Epithelial cell of prostate (primary cell): Measurements from ENCODE around the gene SIT1.

Experiments
- DNase-seq: peaks from one replicate; pipeline ENCODE4 v3.0.0-alpha.2; 2011; ENCODE audit warnings: low read depth, low spot score
- H3K27ac ChIP-seq: fragments of 450-650 bp; 2 replicates; pipeline ENCODE4 v1.5.1; 2017; ENCODE audit warnings: mild to moderate bottlenecking

Gene SIT1

GRCh38 chr9:35683323-35683722 lies 32.6 kb upstream of the SIT1 start:
- no peak overlapping the region for H3K27ac ChIP-seq
- DNase-seq, result no peak

GRCh38 chr9:35682520-35683315 lies 32.0 kb upstream of the SIT1 start:
- no peak for DNase-seq
- H3K27ac ChIP-seq, result no peak overlapping the region

GRCh38 chr9:35682051-35682450 lies 31.3 kb upstream of the SIT1 start:
- no peak for DNase-seq
- H3K27ac ChIP-seq, result no peak overlapping the region

- H3K27ac ChIP-seq, result no peak overlapping the region
- DNase-seq, result no peak
Measured at GRCh38 chr9:35681341-35682002, 30.7 kb upstream of the SIT1 start.

GRCh38 chr9:35680331-35681105 lies 29.8 kb upstream of the SIT1 start:
- no peak overlapping the region for H3K27ac ChIP-seq
- no peak for DNase-seq

GRCh38 chr9:35679766-35680330 lies 29.1 kb upstream of the SIT1 start:
- H3K27ac ChIP-seq, result no peak overlapping the region
- no peak for DNase-seq

GRCh38 chr9:35679091-35679490 lies 28.4 kb upstream of the SIT1 start:
- H3K27ac ChIP-seq, result no peak overlapping the region
- DNase-seq, result no peak

GRCh38 chr9:35675732-35676392 lies 25.1 kb upstream of the SIT1 start:
- no peak overlapping the region for H3K27ac ChIP-seq
- DNase-seq, result no peak

GRCh38 chr9:35675204-35675603 lies 24.5 kb upstream of the SIT1 start:
- no peak for DNase-seq
- no peak overlapping the region for H3K27ac ChIP-seq

GRCh38 chr9:35674025-35674361 lies 23.3 kb upstream of the SIT1 start:
- DNase-seq, result no peak

GRCh38 chr9:35673132-35674024 lies 22.6 kb upstream of the SIT1 start, which contains the start of gene CA9:
Gene CA9, plus strand, starts transcription at chr9:35673928. Its CDS starts 32 bp downstream, at chr9:35673960.
- no peak for DNase-seq

More at GRCh38 chr9:35674025-35674361, 23.3 kb upstream of the SIT1 start:
- no peak overlapping the region for H3K27ac ChIP-seq

GRCh38 chr9:35669331-35670145 lies 18.8 kb upstream of the SIT1 start:
- H3K27ac ChIP-seq, result peak overlapping the region; percentile 27
- DNase-seq, result no peak

More at GRCh38 chr9:35673132-35674024, 22.6 kb upstream of the SIT1 start, which contains the start of gene CA9:
- peak within 1 kb of the TSS; percentile 15 for H3K27ac ChIP-seq

GRCh38 chr9:35667939-35668338 lies 17.2 kb upstream of the SIT1 start:
- no peak overlapping the region for H3K27ac ChIP-seq
- DNase-seq, result no peak

- no peak overlapping the region for H3K27ac ChIP-seq
- DNase-seq, result no peak
Measured at GRCh38 chr9:35666549-35666948, 15.8 kb upstream of the SIT1 start.

GRCh38 chr9:35666045-35666444 lies 15.3 kb upstream of the SIT1 start:
- DNase-seq, result no peak

GRCh38 chr9:35665471-35665818 lies 14.7 kb upstream of the SIT1 start:
- DNase-seq, result no peak
- no peak overlapping the region for H3K27ac ChIP-seq

More at GRCh38 chr9:35666045-35666444, 15.3 kb upstream of the SIT1 start:
- no peak overlapping the region for H3K27ac ChIP-seq

GRCh38 chr9:35664531-35665470 lies 14.1 kb upstream of the SIT1 start, which contains the start of gene ARHGEF39:
Gene ARHGEF39, minus strand, starts transcription at chr9:35665195. Its CDS starts 26 bp downstream, at chr9:35665169.
- no peak within 1 kb of the TSS for H3K27ac ChIP-seq
- no peak for DNase-seq
